ENCODE measurements around the gene MOGAT1.

- no peak for TF ChIP-seq CTCF (IDR thresholded peaks at IDR 0.05; ENCODE audit: low read depth, low read length, missing input control)
- TF ChIP-seq RXRA (IDR thresholded peaks at IDR 0.05): no peak
- TF ChIP-seq FOXA1 (IDR thresholded peaks at IDR 0.05): no peak
- no peak for TF ChIP-seq YY1 (IDR thresholded peaks at IDR 0.05)
- TF ChIP-seq MAX (IDR thresholded peaks at IDR 0.05): no peak
- TF ChIP-seq EGR1 (IDR thresholded peaks at IDR 0.05; ENCODE audit: low read depth in 2 of 2): no peak
- TF ChIP-seq REST (IDR thresholded peaks at IDR 0.05): no peak
- no peak for TF ChIP-seq JUND (IDR thresholded peaks at IDR 0.05)
- TF ChIP-seq FOXA2 (IDR thresholded peaks at IDR 0.05): no peak
- TF ChIP-seq GABPA (IDR thresholded peaks at IDR 0.05 in 1 of 2, conservative IDR thresholded peaks at IDR 0.05 in 1 of 2): no peak
- TF ChIP-seq SP1 (IDR thresholded peaks at IDR 0.05): no peak
- no peak for TF ChIP-seq RAD21 (IDR thresholded peaks at IDR 0.05)
- TF ChIP-seq ZBTB33 (IDR thresholded peaks at IDR 0.05): no peak
- no peak for TF ChIP-seq ATF3 (IDR thresholded peaks at IDR 0.05)
Measured at GRCh38 chr2:222641336-222641735, 30.1 kb upstream of the MOGAT1 start.

All from liver (tissue), 3 donors.